Measurements from ENCODE around the gene CTBP2. TPM values are rescaled to one million over a fixed set of nuclear protein-coding genes. Genes with fewer than 3 reads are reported as not detected.

Gene CTBP2
- total RNA-seq, 1 experiment from 2014 or later: 212 TPM

- H3K14ac ChIP-seq (ENCODE audit: insufficient read depth, low read length): no peak overlapping the region
- no peak overlapping the region for H3K23ac ChIP-seq (ENCODE audit: insufficient read length, low read depth, low read length)
- Mint-ChIP-seq H3K27ac (no peak overlapping the region), H3K9me3 (no peaks in the 10 kb centered on the region), H3K27me3 (ENCODE audit: low read depth) (no peaks in the 10 kb centered on the region), H3K4me1 (peaks cover 0 to 4% of the 10 kb centered on the region in 2 experiments; a peak in 2 of 4 replicates), H3K4me3 (no peak overlapping the region), H3K36me3 (ENCODE audit: insufficient read depth in 1 of 3, low read depth in 3 of 3) (peaks cover 5 to 51% (median 49%) of the 10 kb centered on the region in 3 experiments; a peak in 6 of 7 replicates)
- peaks cover 2% of the 10 kb centered on the region for H3K79me1 ChIP-seq (ENCODE audit: insufficient read depth, low read depth, low read length, poor library complexity, severe bottlenecking)
- H3K9ac ChIP-seq (ENCODE audit: extremely low read depth, insufficient read length, low read length): no peak overlapping the region
- no peak overlapping the region for H2BK5ac ChIP-seq (ENCODE audit: insufficient read length, low read length)
- DNase-seq: no peak
- no peak overlapping the region for H3K27ac ChIP-seq (ENCODE audit: insufficient read length, low read depth, low read length)
- no peaks in the 10 kb centered on the region for H3K27me3 ChIP-seq (ENCODE audit: insufficient read depth, low read length)
- no peaks in the 10 kb centered on the region for H3K9me3 ChIP-seq (ENCODE audit: control insufficient read depth, low read depth, low read length)
- no peak overlapping the region for H2BK15ac ChIP-seq (ENCODE audit: low read depth, low read length)
- no peak overlapping the region for H3K4ac ChIP-seq (ENCODE audit: low read depth, low read length)
- no peak overlapping the region for H3K18ac ChIP-seq (ENCODE audit: insufficient read length, low read depth, low read length)
- H3K79me2 ChIP-seq (ENCODE audit: insufficient read depth, low read length): 0 out of 2 replicates have a peak, but pooled peaks cover 2% of the 10 kb centered on the region
- H4K91ac ChIP-seq (ENCODE audit: insufficient read length, low read depth, low read length): no peak overlapping the region
- H3T11ph ChIP-seq (ENCODE audit: low read length): no peak overlapping the region
- no peak overlapping the region for H2AFZ ChIP-seq (ENCODE audit: low read length)
- no peak for TF ChIP-seq CTCF (conservative IDR thresholded peaks at IDR 0.05)
- H4K20me1 ChIP-seq (ENCODE audit: control insufficient read depth, insufficient read depth, insufficient read length): no peaks in the 10 kb centered on the region
- no peak overlapping the region for H3K4me2 ChIP-seq (ENCODE audit: insufficient read depth, insufficient read length, low read length)
- no peak overlapping the region for H4K5ac ChIP-seq (ENCODE audit: insufficient read length, low read depth, low read length)
- no peak overlapping the region for H2AK5ac ChIP-seq (ENCODE audit: insufficient read length, low read length)
- no CpG with 5 or more reads among the region's 5 CpGs for WGBS (ENCODE audit: extremely low coverage, insufficient read length, low lambda C conversion rate)
- H2BK12ac ChIP-seq (ENCODE audit: insufficient read length, low read depth, low read length): no peak overlapping the region
- H3K56ac ChIP-seq (ENCODE audit: insufficient read length, low read depth, low read length): no peak overlapping the region
- no peaks in the 10 kb centered on the region for H3K4me1 ChIP-seq (ENCODE audit: insufficient read depth, low read length)
- H4K8ac ChIP-seq (replicated peaks; ENCODE audit: insufficient read length, low read depth, low read length): no peak overlapping the region
- no peak overlapping the region for H2BK120ac ChIP-seq (ENCODE audit: low read depth, low read length, poor library complexity, severe bottlenecking)
- peaks cover 2% of the 10 kb centered on the region for H3K23me2 ChIP-seq (ENCODE audit: insufficient read length, low read depth, low read length, poor library complexity, severe bottlenecking)
- no peak overlapping the region for H2BK20ac ChIP-seq (ENCODE audit: low read depth, low read length, poor library complexity, severe bottlenecking)
Measured at GRCh38 chr10:124978376-124978725, 182.0 kb downstream of the CTBP2 start.
